Stimulated activated CD4-positive, alpha-beta T cell treated with anti-CD3 and anti-CD28 coated beads, Interleukin-2, amount 100 ng/mL, for 24 hours (primary cell): ENCODE results near the gene SEPTIN14.
"Not testable (repeated sequence)": the region's sequence is repeated elsewhere in the genome, so short reads cannot be mapped to it uniquely, and the experiment has no call there.

Source experiments
- DNase-seq, 2 donors: peaks; one replicate each; pipeline ENCODE4 v3.0.0-alpha.2; 2020

The SEPTIN14 gene

DNA sequence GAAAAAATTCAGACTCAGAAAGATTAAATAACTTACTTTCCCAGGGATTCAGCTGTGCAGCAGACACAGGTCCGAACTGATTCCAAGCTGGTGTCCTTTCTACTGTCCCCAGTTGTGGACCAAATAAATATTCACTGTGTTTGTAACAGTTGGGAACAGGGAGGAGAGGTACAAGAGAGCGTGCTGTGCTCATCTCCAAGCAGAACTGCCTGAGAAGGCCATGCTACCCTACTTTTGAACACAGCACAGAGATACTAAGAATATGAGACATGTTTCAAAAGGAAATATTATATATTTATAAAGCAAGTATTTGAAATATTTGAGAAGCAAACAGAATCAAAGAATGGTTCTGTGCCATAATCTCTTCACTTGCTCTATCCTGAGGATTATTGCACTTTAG is at the start of gene SEPTIN14:
TSS of gene SEPTIN14 (minus strand) at position 101 of the 400 bp plus-strand sequence. CDS start 756 bp downstream, outside the sequence.
- DNase-seq, result not testable (repeated sequence)

DNA sequence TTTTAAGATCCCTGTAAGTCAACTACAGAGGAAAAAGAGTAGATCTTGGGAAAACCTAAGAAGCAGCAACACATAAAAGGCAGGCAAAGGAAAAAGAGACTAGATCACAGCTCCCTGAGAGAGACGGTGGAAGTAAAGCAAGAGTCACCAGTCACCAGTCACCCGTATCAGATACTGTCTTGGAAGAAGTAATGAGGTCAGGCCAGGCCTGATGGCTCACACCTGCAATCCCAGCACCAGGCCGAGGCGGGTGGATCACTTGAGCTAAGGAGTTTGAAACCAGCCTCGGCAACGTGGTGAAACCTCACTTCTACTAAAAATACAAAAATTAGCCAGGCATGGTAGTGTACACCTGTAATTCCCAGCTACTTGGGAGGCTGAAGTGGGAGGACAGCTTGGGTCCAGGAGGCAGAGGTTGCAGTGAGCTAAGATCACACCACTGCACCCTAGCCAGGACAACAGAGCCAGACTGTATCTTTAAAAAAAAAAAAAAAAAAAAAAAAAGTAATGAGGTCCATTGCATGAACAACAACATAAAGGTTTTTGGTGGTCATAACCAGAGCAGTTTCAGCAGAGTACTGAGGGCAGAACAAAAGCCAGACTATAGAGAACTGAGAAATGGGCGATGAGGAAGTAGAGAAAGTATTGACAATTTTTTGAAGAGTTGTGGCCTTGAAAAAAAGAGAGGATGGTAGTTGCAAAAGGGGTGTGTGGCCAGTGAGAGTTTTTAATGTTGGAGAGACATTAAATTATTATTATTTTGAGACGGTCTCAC is 41.6 kb upstream of the SEPTIN14 start:
- no peak for DNase-seq

DNA sequence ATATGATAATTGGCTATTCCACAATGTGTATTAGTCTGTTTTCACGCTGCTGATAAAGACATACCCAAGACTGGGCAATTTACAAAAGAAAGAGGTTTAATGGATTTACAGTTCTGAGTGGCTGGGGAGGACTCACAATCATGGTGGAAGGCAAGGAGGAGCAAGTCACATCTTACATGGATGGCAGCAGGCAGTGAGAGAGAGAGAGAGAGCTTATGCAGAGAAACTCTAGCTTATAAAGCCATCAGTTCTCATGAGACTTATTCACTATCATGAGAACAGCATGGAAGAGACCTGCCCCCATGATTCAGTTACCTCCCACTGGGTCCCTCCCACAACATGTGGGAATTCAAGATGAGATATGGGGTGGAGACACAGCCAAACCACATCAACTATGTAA is 38.5 kb upstream of the SEPTIN14 start:
- not testable (repeated sequence) for DNase-seq

DNA sequence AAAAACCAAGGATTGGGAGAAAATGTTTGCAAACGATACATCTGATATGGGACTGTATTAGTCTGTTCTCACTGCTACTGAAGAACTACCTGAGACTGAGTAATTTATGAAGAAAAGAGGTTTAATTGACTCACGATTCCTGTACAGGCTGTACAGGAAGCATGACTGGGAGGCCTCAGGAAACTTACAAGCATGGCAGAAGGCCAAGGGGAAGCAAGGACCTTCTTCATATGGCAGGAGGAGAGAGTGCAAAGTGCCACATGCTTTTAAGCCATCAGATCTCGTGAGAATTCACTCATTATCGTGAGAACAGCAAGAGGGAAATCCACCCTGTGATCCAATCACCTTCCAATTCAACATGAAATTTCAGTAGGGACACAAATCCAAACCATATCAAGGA is 35.7 kb upstream of the SEPTIN14 start:
- DNase-seq, result no peak

DNA sequence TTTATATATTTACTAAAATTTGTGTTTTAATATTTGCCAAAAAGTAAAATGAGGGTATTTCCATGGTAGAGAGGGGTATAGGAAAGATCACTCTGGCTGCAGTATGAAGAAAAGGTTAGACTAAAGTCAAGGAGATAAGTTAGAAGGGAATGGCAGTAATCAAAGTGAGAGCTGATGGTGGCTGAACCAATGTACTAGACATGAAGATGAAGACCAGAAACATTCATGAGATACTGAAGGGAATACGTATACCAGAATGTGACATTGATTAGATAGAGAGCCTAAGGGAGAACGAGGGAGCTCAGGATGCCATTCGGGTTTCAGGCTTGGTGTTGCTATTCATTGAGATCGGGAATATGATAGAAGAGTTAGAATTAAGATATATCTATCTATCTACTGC is 32.5 kb upstream of the SEPTIN14 start:
- no peak for DNase-seq

DNA sequence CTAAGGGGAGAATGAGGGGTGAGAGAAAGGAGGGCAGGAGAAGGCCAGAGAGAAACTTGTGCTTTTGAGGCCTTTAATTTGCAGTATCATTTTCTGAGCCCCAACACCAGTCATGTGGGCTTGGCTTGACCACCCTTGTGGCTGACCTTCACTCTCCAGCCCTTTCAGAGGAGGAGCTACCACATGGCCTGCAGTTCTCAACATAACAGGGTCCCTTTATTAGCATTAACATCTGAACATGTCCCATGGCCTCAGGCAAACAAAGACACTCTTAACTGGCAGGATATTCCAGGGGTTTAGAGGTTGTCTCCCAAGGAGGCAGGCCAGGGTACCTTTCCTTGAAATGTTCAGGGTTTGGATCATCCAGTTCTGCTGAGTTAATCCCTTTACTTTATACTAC is 31.4 kb upstream of the SEPTIN14 start:
- DNase-seq, result no peak

DNA sequence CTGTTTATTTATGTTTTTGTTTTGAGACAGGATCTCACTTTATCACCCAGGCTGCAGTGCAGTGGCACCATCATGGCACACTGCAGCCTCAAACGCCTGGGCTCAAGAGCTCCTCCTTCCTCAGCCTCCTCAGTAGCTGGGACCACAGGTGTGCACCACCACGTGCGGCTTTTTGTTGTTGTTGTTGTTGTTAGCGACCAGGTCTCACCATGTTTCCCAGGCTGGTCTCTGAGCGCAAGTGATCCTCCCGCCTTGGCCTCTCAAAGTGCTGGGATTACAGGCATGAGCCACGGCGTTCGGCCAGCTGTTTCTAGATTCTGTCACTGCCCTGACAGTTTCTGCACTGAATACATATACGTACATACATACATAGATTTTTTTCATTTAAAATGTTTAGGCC is 25.8 kb upstream of the SEPTIN14 start:
- not testable (repeated sequence) for DNase-seq

DNA sequence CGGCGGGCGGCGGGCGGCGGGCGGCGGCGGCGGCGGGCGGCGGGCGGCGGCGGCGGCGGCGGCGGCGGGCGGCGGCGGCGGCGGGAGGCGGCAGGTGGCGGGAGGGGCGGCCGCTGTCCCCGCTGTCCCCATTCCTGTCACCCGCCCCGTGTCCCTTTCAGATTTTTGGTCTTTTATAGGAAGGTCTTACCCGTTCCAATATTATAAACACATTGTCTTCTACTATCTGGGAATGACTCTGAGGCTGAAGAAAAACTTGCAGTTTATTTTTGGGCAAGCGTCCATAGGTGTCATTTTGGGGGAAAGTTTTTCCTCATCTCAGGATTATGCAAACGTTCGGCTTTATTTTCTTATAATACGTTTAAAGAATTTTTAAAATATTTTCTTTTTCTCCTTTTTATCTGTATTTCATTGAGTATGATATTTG is 25.3 kb upstream of the SEPTIN14 start:
- DNase-seq, result peak in 1 of 2 donors; percentile 6

DNA sequence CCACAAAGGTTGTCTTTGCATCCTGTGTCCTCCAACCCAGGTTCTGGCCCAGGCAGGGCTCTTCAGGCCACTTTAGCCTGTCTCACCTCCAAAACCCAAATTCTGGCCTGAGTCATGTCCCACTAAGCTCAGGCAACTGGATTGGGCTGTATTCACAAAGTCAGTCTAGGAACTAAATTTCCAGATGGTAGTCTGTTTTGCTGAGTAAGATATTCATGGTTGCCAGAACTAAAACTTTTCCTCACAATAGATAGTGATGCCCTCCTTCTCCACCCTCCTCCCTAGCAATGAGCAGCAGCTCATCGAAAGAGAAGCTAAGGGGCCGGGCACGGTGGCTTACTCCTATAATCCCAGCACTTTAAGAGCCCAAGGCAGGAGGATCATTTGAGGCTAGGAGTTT is 21.8 kb upstream of the SEPTIN14 start:
- no peak for DNase-seq

DNA sequence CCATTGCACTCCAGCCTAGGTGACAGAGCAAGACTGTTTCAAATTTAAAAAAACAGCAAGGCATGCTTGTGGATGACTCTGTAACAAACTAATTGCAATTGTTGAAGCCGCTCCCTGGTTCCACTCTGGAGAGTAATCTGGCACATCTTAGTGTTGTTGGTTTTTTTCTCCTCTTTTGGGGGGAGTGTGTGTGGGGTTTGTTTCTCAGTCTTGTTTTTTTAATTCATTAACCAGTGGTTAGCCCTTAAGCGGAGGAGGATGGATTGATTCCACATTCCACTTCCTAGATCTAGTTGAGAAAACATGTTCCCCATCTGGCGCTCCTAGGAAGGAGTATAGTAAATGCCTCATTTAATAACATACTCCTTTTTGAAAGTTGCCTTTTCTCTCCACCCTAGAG is 16.1 kb upstream of the SEPTIN14 start:
- DNase-seq, result no peak

DNA sequence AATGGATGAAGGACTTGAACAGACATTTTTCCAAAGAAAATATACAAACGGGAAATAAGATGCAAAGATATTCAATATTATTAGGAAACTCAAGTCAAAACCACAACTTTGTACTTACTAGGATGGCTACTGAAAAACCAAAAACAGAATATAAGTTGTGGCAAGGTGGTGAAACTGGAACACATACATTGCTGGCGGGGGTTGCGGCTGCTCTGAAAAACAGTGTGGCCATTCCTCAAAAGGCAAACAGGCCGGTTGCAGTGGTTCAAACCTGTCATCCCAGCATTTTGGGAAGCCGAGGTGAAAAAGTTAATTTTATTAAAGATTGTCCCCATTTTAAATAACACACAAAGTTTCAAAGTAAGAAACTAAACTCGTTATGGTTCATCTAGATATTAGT is 14.8 kb upstream of the SEPTIN14 start:
- no peak for DNase-seq

DNA sequence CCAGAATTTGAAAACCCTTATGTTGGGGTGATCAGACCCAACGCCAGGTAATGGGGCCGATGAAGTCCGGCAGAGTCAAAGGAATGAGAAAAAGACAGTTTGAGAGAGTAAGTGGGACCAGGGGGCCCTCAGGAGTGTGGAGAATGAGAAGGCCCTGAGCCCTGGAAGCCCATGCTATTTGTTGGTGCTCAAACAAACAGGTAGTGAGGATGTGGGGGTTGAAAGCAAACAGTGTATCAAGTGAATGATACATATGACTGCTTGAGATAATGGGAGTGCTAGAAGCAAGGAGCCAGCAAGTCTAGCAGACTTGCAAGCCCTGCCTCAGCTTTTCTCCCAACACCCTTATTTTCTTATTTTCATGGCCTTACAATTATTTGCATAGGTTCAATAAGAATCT is 11.2 kb upstream of the SEPTIN14 start:
- no peak for DNase-seq

DNA sequence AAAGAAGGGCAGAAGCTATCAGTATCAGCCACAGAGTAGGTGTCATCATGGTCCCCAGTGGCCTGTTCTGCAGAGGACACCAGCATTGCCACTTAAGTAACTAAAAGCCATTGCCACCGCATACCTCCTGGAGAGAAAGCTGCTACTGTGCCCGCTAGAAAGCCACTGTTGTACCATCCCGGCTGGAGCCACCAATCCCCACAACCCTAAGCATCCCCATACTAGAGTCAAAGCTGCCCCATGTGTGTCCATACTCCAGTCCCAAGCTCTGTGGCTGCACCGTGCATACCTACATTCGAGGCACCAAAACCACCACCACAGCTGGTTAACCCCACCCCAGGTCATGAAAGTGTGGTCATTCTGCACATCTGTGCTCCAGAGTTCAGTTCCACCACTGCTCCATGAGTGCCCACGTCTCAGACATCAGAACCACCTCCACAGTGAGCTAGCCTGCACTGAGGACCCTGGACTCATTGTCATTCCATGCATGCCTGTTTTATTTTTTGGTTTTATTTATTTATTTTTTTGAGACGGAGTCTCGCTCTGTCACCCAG is 9.5 kb upstream of the SEPTIN14 start:
- no peak for DNase-seq

DNA sequence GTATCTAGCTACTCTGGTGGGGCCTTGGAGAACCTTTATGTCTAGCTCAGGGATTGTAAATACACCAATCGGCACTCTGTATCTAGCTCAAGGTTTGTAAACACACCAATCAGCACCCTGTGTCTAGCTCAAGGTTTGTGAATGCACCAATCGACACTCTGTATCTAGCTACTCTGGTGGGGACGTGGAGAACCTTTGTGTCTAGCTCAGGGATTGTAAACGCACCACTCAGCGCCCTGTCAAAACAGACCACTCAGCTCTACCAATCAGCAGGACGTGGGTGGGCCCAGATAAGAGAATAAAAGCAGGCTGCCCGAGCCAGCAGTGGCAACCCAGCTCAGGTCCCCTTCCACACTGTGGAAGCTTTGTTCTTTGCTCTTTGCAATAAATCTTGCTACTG is 6.4 kb upstream of the SEPTIN14 start:
- not testable (repeated sequence) for DNase-seq

DNA sequence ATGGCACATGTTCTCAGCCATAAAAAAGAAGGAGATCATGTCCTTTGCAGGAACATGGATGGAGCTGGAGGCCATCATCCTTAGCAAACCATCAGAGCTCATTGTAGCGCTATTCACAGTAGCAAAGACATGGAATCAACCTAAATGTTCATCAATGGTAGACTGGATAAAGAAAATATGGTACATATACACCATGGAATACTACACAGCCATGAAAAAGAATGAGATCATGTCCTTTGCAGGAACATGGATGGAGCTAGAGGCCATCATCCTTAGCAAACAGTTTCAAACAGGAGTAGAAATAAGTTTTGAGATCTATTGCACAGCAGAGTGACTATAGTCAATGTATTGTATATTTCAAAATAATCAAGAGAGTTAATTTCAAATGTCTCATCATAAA is 17.4 kb downstream of the SEPTIN14 start:
- DNase-seq, result not testable (repeated sequence)

DNA sequence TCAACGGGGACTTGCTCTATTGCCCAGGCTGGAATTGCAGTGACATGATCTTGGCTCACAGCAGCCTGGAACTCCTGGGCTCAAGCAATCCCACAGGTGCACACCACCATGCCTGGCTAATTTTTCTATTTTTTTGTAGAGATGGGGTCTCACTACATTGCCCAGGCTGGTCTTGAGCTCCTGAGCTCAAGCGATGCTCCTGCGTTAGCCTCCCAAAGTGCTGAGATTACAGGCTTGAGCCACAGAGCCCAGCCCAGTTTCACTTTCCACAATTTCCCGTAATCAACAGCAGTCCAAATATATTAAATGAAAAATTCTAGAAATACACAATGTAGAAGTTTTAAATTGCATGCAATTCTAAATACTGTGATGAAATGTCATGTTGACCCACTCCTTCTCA is 24.0 kb downstream of the SEPTIN14 start:
- DNase-seq, result no peak

DNA sequence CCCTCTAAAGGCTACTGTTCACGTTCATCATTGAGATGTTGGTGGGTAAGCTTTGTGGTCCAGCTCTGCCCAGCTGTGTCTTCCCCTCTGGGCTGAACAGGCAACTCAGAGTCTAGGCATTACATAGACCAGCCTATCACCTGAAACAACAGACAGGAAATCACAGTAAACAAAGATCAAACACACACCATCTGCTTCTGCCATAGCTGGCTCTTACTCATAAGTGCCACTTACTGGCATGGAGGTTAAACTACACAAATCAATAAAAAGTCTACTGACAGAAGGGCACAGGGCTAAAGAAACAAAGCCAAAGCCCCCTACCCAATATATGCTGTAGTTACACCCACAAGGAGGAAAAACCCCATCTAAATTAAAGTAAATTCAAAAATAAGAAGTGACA is 35.0 kb downstream of the SEPTIN14 start:
- no peak for DNase-seq

DNA sequence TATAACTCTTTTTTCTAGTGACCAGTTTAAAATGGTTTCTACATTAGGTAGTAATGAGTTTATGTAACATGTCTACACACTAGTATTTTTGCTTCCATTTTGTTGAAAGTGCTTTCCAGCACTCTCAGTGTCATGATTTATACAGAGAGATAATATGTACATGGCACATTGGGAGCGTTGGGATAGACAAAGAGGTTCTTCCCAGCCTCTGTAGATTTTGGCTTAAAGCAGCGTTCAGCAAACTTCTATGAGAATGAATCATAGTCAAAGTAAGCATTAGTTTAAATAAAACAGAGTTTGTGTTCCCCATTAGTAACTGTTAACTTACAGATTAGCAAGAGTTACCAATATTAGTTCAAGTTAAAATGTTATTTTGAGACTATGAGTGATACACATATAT is 43.9 kb downstream of the SEPTIN14 start:
- DNase-seq, result no peak

DNA sequence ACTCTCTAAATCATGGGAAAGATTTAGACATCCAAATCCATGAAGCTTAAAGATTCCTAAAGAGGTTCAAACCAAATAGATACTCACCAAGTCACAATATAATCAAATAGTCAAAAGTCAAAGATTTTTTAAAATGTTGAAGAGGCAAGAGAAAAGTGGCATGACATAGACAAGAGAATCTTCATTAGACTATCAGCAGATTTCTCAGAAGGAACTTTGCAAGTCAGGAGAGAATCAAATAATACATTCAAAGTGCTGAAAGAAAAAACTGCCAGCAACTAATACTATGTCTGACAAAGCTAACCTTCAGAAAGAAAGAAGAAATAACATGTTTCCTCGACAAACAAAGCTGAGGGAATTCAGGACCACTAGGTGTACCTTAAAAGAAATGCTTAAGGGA is 65.3 kb downstream of the SEPTIN14 start:
- DNase-seq, result not testable (repeated sequence)

DNA sequence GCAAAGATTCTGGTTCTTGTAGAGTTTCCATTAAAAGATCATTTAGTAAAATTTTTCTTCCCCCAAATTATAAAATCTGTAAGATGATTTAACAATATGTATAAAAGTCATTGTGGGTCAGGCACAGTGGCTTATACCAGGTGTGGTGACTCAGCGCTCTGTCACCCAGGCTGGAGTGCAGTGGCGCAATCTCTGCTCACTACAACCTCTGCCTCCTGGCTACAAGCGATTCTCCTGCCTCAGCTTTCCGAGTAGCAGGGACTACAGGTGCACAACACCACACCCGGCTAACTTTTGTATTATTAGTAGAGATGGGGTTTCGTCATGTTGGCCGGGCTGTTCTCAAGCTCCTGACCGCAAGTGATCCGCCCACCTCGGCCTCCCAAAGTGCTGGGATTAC is 68.0 kb downstream of the SEPTIN14 start:
- no peak for DNase-seq

DNA sequence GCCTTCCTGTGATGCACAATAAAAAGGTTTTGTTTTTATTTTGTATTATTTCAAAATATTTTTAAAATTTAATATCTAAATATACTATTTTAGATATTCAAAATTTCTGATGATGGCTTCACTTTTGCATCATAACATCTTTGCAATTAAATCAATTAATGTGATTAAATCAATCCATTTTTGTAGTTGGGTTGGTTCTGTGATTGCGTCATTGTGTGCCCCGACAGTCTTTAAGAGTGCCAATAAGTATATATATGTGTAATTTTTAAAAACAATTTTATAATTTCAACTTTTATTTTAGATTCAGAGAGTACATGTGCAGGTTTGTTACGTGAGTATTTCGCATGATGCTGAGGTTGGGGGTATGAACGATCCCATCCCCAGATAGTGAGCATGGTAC is 70.5 kb downstream of the SEPTIN14 start:
- no peak for DNase-seq

DNA sequence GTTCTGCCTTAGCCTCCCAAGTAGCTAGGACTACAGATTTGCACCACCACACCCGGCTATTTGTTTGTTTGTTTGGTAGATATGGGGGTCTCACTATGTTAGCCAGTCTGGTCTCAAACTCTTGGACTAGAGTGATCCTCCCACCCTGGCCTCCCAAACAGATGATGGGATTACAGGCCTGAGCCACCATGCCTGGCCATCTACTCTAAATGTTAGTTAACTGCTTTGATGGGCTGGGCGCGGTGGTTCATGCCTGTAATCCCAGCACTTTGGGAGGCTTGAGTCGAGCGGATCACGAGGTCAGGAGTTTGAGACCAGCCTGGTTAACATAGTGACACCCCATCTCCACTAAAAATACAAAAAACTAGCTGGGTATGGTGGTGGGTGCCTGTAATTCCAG is 74.8 kb downstream of the SEPTIN14 start:
- no peak for DNase-seq

DNA sequence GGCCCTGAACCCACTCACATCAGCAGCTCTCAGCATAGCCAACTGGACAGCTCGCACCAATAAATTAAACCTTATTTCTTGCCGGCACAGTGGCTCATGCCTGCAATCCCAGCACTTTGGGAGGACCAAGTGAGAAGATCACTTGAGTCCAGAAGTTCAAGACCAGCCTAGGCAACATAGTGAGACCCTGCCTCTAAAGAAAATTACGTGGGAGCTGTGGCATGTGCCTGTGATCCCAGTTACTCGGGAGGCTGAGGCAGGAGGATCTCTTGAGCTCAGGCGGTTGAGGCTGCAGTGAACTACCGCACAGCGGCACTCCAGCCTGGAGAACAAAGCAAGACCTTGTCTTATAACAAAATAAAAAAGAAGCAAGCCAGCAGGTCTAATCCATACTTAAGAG is 75.7 kb downstream of the SEPTIN14 start:
- DNase-seq, result no peak

DNA sequence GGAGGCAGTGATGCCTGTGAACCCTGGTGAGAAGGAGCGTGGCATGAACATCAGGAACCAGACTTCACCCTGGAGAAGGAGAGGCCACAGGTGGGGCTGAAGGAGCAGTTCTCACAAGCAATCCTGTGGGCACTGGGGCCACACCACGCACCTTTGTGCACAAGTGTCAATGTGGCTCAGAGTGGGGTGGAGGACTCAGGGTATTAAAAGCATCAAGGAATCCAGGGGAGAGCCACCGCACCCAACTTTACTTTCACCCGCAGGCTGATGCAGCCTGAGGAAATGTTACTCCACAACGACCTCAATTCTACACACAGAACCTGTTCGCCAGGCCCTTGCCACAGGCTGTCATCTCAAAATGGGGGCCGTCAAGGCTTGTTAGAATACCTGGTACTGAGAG is 77.1 kb downstream of the SEPTIN14 start:
- not testable (repeated sequence) for DNase-seq

DNA sequence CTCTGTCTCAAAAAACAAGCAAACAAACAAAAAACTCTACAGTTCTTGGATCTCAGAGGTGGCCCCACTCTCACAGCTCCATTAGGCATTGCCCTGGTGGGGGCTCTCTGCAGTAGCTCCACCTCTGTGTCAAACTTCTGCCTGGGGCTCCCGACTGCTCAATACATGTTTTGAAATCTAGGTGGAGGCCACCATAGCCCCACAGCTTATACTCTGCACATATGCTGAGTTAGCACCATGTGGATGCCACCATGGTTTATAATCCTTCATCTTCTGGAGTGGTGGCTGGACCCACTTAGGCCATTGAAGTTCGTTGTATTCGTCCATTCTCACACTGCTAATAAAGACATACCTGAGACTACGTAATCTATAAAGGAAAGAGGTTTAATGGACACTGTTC is 78.4 kb downstream of the SEPTIN14 start:
- DNase-seq, result no peak
